Fibroblast of lung (primary cell): ENCODE data around the gene CNST. TPM values are rescaled to one million over a fixed set of nuclear protein-coding genes. Genes with fewer than 3 reads are reported as not detected.
"Not testable (repeated sequence)": the region's sequence is repeated elsewhere in the genome, so short reads cannot be mapped to it uniquely, and the experiment has no call there.

ENCODE experiments used
- DNase-seq, 2 donors: peaks; one replicate each; pipeline versions ENCODE4 v3.0.0 to v3.0.0-alpha.2; 2010; ENCODE audit warnings: low read depth in 2 of 2
- H2AFZ ChIP-seq: 2 replicates; pipeline ENCODE4 v1.5.1; 2012; ENCODE audit warnings: low read length, control low read depth, inconsistent platforms
- H3K27ac ChIP-seq: 2 replicates; pipeline ENCODE4 v1.5.1; 2011; ENCODE audit warnings: low read length, control low read depth; ENCODE audit not compliant: insufficient read depth
- H3K27me3 ChIP-seq: 2 replicates; pipeline ENCODE4 v1.5.1; 2011; ENCODE audit warnings: mild to moderate bottlenecking, low read length; ENCODE audit not compliant: control insufficient read depth, insufficient read depth
- H3K36me3 ChIP-seq: 2 replicates; pipeline ENCODE4 v1.5.1; 2011; ENCODE audit warnings: low read length; ENCODE audit not compliant: control insufficient read depth, insufficient read depth
- H3K4me1 ChIP-seq: 2 replicates; pipeline ENCODE4 v1.5.1; 2011; ENCODE audit warnings: low read length; ENCODE audit not compliant: control insufficient read depth, insufficient read depth; ENCODE audit errors: extremely low read depth
- H3K4me2 ChIP-seq: 2 replicates; pipeline ENCODE4 v1.5.1; 2011; ENCODE audit warnings: low read length, control low read depth; ENCODE audit not compliant: insufficient read depth; ENCODE audit errors: extremely low read depth
- H3K4me3 ChIP-seq, 4 experiments: fragments of 200-600 bp in 1 of 4; sonication (generic) in 1 of 4; replicated peaks in 1 of 4; 2 replicates each; pipeline ENCODE4 v1.5.1; 2011 to 2016; ENCODE audit warnings: low read length in 4 of 4, low read depth in 3 of 4, mild to moderate bottlenecking in 3 of 4, control low read depth in 2 of 4, inconsistent platforms in 1 of 4, mixed read lengths in 1 of 4; ENCODE audit not compliant: insufficient read depth in 1 of 4; ENCODE audit errors: control extremely low read depth in 1 of 4
- H3K79me2 ChIP-seq: 2 replicates; pipeline ENCODE4 v1.5.1; 2012; ENCODE audit warnings: mild to moderate bottlenecking, low read length, inconsistent platforms; ENCODE audit not compliant: control insufficient read depth, insufficient read depth
- H3K9ac ChIP-seq: 2 replicates; pipeline ENCODE4 v1.5.1; 2011; ENCODE audit warnings: mild to moderate bottlenecking, low read length, control low read depth; ENCODE audit not compliant: insufficient read depth
- H3K9me3 ChIP-seq: 2 replicates; pipeline ENCODE4 v1.5.1; 2012; ENCODE audit warnings: low read depth, low read length; ENCODE audit not compliant: control insufficient read depth, insufficient read depth
- H4K20me1 ChIP-seq: 2 replicates; pipeline ENCODE4 v1.5.1; 2011; ENCODE audit warnings: low read length; ENCODE audit not compliant: control insufficient read depth, insufficient read depth; ENCODE audit errors: extremely low read depth
- CTCF ChIP-seq, 2 donors: IDR thresholded peaks in 1 of 2; conservative IDR thresholded peaks in 1 of 2; 1 replicate in 1 of 2; 2 replicates in 1 of 2; pipeline ENCODE4 v1.5.1; 2011 to 2012; ENCODE audit warnings: low read length in 2 of 2, control low read depth in 1 of 2, inconsistent platforms in 1 of 2, low read depth in 1 of 2, mild to moderate bottlenecking in 1 of 2
- EZH2 ChIP-seq: IDR thresholded peaks from 2 replicates; pipeline ENCODE4 v1.5.1; 2012; ENCODE audit warnings: low read length, control low read depth, mild to moderate bottlenecking; ENCODE audit errors: missing control alignments
- polyA plus RNA-seq, 2 donors: library from polyadenylated mRNA; depleted of rRNA in 1 of 2; stranded (reverse) in 1 of 2; unstranded in 1 of 2; fragments of >200 nt; gene quantifications; 2 replicates each; pipeline ENCODE4 v1.2.1, GENCODE V29; 2011 to 2012; ENCODE audit warnings: missing spikeins in 1 of 2
- total RNA-seq: library from RNA; depleted of rRNA; stranded (reverse); fragments of >200 nt; gene quantifications from 2 replicates; pipeline ENCODE4 v1.2.1, GENCODE V29; 2014

The CNST gene
- total and polyA plus RNA-seq, 2 donors (not counting 1 experiment from before 2014, with no cell fraction given), result 26.9 to 33.9 TPM

- Histone ChIP-seq H3K4me2 (peak overlapping the region; percentile 30), H3K79me2 (peaks cover 88% of the 10 kb centered on the region), H3K36me3 (no peaks in the 10 kb centered on the region), H3K4me3 (no peak overlapping the region), H2AFZ (no peak overlapping the region), H4K20me1 (no peaks in the 10 kb centered on the region), H3K27ac (peak overlapping the region; percentile 35), H3K4me1 (peaks cover 7% of the 10 kb centered on the region), H3K9me3 (no peaks in the 10 kb centered on the region), H3K27me3 (no peaks in the 10 kb centered on the region), H3K9ac (no peak overlapping the region)
- TF ChIP-seq EZH2 (no peak), CTCF (conservative IDR thresholded peaks at IDR 0.05 in 1 of 2, IDR thresholded peaks at IDR 0.05 in 1 of 2; ENCODE audit: low read depth in 1 of 2, low read length in 2 of 2) (no peak)
- DNase-seq, result no peak
These were observed 3.3 kb downstream of the CNST start for GRCh38 chr1:246569248-246570238.

- DNase-seq, H3K27me3 ChIP-seq, H3K36me3 ChIP-seq, H2AFZ ChIP-seq, H3K27ac ChIP-seq, H4K20me1 ChIP-seq, H3K4me2 ChIP-seq, H3K9me3 ChIP-seq, H3K9ac ChIP-seq, H3K4me3 ChIP-seq, H3K4me1 ChIP-seq: not testable (repeated sequence)
- H3K79me2 ChIP-seq, result peaks cover 91% of the 10 kb centered on the region
These were observed 5.1 kb downstream of the CNST start for GRCh38 chr1:246571309-246571708.

GRCh38 chr1:246571953-246572352, 5.7 kb downstream of the CNST start:
- no peaks in the 10 kb centered on the region for H3K27me3 ChIP-seq
- H3K4me3 ChIP-seq, result no peak overlapping the region
- peaks cover 7% of the 10 kb centered on the region for H3K4me1 ChIP-seq
- H3K9me3 ChIP-seq, result no peaks in the 10 kb centered on the region
- no peak overlapping the region for H3K4me2 ChIP-seq
- no peak for DNase-seq
- peaks cover 92% of the 10 kb centered on the region for H3K79me2 ChIP-seq
- H3K36me3 ChIP-seq, result no peaks in the 10 kb centered on the region
- no peak for TF ChIP-seq CTCF (conservative IDR thresholded peaks at IDR 0.05 in 1 of 2, IDR thresholded peaks at IDR 0.05 in 1 of 2; ENCODE audit: low read depth in 1 of 2, low read length in 2 of 2)
- no peak for TF ChIP-seq EZH2
- no peak overlapping the region for H2AFZ ChIP-seq
- H3K27ac ChIP-seq, result no peak overlapping the region
- no peaks in the 10 kb centered on the region for H4K20me1 ChIP-seq
- H3K9ac ChIP-seq, result no peak overlapping the region
